ENCODE data around the gene CDC42BPB.

CDC42BPB gene, protein sequence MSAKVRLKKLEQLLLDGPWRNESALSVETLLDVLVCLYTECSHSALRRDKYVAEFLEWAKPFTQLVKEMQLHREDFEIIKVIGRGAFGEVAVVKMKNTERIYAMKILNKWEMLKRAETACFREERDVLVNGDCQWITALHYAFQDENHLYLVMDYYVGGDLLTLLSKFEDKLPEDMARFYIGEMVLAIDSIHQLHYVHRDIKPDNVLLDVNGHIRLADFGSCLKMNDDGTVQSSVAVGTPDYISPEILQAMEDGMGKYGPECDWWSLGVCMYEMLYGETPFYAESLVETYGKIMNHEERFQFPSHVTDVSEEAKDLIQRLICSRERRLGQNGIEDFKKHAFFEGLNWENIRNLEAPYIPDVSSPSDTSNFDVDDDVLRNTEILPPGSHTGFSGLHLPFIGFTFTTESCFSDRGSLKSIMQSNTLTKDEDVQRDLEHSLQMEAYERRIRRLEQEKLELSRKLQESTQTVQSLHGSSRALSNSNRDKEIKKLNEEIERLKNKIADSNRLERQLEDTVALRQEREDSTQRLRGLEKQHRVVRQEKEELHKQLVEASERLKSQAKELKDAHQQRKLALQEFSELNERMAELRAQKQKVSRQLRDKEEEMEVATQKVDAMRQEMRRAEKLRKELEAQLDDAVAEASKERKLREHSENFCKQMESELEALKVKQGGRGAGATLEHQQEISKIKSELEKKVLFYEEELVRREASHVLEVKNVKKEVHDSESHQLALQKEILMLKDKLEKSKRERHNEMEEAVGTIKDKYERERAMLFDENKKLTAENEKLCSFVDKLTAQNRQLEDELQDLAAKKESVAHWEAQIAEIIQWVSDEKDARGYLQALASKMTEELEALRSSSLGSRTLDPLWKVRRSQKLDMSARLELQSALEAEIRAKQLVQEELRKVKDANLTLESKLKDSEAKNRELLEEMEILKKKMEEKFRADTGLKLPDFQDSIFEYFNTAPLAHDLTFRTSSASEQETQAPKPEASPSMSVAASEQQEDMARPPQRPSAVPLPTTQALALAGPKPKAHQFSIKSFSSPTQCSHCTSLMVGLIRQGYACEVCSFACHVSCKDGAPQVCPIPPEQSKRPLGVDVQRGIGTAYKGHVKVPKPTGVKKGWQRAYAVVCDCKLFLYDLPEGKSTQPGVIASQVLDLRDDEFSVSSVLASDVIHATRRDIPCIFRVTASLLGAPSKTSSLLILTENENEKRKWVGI (N-terminal part only)

DNA sequence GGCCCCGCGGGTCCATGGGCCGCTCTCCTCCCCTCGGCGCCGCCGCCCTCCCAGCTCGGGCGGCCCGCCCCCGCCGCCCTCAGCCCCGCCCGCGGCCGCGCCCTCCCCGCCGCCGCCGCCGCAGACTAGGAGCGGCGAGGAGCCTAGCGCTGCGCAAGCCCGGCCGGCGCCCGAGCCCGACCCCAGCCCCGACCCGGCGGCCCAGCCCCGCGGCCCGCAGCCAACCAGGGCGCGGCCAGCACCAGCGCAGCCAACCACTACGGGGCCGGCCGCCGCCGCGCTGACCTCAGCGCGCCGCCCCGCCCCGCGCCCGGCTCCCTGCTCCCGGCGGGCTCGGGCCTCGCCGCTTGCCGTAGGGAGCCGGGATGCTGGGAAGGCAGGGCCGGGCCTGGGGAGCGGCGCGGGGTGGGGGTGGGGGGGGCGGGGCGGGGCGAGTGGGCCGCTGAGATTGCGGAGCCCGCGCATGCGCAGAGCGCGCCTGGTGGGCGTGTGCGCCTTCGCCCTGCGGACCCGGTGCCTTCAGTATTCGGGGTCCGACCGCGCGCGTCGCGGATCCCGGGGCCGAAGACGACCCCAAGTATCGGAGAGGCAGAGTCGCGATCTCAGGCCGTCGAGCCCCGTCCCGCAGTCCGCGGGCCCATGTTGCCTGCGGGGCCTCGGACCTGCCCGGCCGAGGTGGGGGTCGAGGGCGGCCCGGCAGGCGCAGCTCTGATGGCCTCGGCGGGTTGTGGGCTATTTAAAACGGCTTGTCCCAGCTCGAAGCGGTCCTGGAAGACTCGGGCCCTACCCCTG, at the start of gene CDC42BPB:
CDC42BPB (minus strand) TSS at position 178 of the 792 bp plus-strand sequence. CDS start 376 bp downstream, outside the sequence.
- peak; percentile 73 for DNase-seq

DNA sequence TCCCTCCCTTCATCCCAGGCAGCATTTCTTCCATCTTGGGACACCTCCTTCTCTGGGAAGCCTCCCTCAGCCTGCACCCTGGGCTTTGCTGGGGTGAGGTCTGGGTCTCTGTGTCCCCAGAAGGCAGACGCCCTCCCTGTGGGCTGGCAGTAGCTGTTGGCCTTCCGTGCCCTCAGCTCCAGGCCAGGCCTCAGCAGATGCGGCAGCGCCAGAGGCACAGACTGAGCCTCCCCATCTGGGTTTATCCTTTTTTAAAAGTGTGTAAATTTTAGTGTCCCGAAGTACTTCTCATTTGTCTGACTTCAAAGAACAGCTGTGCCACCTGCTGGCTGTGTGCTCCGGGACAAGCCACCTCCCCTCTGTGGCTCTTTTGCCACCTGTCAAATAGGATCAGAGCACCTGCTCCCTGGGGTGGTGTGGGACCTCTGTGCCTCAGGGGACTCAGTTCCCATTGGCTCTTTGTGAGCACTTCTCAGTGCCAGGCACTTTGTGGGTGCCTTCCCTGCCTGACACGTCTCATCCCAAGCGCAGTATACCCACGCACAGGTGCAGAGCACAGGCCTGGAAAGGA, 48.3 kb upstream of the CDC42BPB start:
- DNase-seq, result no peak

DNA sequence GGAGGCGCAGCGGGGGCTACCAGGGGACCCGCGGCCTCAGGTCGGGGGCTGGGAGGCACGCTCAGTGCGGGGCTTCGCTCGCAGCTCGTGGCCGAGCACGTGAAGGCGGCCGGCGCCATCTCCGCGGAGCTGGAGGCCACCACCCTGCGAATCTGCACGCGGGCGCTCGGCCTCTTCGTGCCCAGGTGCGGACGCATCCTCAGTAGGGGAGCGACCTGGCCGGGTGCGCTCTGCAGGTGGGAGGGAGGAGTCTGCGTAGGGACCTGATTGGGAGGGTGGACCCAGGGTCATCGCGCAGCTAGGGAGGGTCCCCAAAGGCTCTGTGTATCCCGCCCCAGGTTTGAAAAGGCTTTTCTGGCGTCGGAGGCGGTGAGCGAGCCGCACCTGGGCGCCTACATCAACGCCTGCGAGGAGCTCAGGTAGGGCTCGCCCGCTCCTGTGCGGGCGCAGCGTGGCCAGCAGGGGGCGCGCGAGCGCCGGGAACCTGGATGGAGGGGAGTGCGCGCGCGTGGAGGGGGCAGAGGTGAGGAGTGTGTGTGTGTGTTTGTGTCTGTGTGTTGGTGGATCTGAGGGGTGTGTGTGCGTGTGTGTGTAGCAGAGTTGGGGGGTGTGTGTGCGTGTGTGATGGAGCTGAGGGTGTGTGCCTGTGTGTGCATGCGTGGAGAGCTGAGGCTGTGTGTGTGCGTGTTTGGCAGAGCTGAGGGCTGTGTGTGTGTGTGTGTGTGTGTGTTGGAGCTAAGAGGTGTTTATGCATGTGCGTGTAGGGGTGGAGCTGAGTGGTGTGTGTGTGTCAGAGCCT, 47.5 kb upstream of the CDC42BPB start:
- DNase-seq, result no peak

DNA sequence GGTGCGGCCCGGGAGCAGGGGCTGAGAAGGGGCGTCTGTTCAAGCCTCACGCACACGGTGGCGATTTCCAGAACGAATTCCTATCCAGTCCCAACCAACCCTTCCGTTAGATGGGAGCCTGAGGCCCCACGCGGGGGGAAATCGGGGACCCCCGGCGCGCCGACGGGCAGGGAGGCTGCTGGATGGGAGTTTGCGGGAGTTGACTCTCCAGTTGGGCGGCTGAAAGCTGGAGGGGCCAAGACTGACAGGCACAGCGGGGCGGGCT, 47.0 kb upstream of the CDC42BPB start:
- DNase-seq, result no peak

DNA sequence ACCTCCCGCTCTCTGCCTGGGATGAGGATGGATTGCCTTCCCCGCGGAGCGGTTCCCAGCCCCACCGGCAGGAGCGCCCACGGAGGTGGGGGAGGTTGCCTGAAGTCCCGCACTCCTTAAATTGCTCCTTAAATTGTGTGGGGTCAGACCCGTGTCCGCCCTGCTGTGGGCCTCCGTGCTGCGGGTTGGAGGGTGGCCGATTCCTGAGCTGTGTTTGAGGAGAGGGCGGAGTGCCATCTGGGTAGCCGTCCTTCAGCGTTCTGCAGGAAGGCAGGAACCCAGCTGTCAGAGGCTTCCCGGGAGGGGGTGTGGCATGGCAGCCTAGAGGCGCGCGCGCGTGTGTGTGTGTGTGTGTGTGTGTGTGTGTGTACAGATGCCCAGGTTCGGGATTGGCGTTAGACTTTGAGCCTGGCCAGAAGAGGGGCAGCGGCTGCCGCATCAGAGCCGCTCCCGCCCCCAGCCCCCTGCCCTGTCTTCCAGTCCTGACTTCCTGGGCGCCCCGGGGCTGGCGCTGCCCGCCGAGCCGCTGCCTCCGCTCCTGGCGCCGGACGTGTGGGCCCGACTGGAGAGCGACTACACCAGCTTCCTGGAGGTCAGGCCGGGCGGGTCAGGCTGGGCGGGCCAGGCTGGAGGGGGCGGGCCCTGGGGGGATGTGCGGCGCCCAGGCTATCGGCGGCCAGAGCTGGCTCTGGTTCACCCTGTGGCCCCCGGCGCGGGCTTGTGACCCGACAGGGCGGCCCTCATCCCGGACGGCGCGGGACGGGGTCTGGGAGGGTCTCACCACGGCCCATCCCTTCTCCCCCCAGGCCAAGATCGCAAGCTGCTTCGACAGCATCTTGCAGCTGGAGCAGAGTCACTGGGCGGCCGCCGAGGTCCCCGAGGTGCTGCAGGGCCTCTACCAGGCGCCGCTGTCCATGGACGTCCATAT, 46.4 kb upstream of the CDC42BPB start:
- DNase-seq, result no peak

DNA sequence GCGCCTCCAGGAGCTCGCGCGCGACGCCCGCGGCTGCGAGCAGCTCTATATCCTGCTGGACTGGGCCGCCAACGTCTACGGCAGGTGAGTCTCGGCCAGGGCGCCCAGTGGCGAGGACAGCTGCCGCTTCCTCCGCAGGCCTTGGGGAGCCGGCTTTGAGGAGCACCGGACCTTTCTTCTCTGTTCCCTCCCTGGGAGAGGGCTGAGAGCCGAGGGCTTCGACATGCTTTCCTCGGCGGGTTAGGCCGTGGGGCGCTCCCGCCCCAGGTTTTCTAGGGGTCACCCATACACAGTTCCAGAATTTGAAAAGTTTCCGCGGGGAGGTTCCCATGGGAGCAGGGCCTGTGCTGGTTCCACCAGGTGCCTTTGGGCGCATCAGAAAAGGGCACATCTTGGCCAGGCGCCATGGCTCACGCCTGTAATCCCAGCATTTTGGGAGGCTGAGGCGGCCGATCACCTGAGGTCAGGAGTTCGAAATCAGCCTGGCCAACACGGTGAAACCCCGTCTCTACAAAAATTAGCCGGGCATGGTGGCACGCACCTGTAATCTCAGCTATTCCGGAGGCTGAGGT, 45.4 kb upstream of the CDC42BPB start:
- no peak for DNase-seq

DNA sequence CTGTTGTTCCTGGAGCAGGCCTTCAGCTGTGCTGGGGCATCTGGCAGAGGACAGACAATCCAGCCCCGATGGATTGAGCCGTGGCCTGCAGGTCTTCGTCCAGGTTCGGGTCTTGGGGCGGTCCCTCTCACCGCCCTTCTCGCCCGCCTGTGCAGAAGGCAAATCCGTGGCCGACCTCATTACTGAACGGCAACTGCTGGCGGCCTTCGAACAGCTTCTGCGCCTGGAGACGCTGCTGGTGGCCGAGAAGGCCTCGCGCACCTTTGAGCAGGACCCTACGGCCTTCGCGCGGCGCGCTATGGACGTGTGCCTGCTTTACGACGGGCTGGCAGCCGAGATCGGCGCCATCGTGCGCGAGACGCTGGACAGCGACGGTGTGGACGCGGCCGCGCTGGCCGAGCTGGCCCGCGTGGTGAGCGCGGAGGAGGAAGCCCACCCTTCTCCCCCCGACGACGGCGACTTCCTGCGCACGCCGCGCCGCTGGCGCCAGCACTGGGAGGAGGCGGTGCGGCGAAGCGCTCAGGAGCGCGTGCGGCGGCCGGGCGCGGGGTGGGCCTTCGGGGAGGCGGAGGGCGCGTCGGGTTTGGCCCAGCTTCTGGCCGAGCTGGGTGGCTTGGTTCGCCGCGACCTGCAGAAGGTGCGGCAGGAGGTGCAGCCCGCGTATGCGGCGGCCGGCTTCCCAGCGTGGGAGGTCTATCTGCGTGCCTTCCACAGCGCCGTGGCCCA, 44.8 kb upstream of the CDC42BPB start:
- no peak for DNase-seq

DNA sequence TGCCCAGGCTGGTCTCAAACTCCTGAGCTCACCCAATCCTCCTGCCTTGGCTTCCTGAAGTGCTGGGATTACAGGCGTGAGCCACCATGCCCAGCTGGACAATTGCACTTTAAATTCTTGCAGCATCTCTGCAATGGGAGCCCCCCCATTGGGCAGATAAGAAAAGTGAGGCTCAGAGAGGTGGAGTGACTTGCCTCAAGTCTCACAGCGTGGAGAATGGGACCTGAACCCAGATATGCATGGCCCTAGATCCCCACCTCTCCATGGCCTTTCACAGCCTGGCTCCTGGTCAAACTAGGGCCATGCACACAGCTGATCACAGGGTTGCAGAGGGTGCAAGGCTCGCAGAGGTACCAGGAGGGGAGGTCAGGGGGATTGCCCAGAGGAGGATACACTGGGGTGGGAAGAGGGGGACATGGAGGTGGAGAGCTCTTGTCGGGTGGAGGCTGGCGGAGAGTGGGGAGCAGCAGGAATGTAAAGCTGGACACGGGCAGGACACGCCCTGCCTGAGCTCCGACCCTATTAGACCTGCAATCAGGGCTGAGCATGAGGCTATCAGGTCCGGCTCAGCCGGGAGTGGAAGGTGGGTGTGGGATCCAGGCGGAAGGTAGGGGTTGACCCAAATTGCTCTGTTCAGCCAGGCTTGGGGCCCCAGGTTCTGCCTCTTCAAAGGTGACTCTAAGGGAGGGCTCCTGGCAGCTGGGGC, 44.1 kb upstream of the CDC42BPB start:
- DNase-seq, result no peak

DNA sequence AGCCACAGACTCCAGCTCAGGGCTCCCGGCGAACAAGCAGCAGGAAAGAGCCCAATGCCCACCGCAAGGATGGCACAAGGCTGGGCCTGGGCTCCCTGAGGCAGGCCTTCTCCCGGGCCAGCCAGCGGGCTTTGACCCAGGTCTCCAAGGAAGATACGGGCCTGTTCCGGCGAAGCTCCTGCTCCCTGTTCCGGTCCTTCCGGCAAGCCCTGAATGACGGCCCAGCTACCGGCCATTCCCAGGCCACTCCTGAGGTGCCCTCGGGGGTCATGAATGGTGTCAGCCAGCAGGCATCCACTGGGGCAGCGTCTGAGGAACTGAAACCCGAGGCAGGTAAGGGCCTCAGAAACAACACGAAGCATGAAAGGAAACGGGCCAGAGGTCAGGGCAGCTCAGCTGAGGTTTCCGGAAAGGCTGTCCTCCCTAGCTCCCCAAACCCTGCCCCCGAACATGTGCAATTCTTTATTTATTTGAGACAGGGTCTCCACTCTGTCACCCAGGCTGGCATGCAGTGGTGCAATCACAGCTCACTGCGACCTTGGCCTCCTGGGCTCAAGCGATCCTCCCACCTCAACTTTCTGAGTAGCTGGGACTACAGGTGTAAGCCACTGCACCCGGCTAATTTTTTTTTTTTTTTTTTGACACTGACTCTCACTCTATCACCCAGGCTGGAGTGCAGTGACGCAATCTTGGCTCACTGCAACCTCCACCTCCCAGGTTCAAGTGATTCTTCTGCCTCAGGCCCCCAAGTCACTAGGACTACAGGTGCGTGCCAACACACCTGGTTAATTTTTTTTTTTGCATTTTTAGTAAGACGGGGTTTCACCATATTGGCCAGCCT, 43.2 kb upstream of the CDC42BPB start:
- no peak for DNase-seq

DNA sequence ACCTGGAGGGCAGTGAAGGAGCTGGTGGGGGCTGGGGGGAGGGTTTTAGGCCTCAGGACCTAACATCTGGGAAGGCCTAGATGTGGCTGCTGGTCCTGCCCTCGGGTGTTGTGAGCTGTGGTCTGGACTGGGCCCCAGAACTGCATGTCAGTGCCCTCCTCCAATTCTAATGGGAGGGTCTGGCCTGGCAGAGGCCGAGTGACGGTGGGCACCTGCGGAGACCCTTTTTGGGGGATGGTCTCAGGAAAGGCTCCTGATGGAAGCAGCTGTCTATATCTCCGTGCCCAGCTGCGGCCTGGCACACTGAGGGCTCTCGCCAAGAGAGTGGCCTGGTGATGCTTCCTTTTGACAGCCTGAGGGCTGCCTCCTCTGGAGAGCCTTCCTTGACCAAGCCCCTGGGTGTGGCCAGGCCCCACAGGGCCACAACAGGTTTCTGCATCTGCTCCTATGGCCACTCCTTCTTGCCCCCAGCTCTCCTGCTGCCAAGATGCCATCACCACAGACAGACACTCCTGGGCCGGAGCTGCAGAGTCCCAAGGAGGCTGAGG, 42.5 kb upstream of the CDC42BPB start:
- no peak for DNase-seq

DNA sequence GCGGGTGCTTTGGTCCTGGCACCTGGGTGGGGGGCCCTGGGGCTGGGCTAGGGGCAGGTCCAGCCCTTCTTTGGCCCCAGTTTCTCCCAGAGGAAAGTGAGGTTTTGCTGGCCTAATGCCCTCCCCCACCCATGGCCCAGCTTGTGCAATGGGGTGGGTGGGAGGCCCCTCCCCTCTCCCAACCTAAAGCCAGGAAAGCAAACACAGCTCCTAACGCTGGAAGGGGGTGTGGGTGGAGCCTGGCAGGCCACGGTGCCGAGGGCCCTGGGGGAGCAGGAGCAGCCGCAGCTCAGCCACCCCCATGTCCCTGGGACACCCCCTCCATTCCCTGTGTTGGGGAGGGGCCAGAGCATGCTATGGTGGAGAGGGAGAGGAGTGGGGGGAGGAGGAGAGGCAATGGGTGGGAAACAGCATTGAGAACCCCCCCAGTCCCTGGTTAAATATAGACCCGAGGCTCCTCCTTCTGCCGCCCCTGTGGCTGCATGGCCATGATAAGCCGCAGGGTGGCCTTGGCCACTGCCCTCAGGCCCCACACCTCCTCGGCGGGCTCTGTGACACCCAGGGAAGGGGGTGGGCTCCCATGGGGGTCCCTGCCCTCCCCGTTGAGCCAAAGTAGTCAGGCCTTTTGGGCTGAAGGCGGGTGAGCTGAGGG, 41.9 kb upstream of the CDC42BPB start:
- DNase-seq, result no peak

DNA sequence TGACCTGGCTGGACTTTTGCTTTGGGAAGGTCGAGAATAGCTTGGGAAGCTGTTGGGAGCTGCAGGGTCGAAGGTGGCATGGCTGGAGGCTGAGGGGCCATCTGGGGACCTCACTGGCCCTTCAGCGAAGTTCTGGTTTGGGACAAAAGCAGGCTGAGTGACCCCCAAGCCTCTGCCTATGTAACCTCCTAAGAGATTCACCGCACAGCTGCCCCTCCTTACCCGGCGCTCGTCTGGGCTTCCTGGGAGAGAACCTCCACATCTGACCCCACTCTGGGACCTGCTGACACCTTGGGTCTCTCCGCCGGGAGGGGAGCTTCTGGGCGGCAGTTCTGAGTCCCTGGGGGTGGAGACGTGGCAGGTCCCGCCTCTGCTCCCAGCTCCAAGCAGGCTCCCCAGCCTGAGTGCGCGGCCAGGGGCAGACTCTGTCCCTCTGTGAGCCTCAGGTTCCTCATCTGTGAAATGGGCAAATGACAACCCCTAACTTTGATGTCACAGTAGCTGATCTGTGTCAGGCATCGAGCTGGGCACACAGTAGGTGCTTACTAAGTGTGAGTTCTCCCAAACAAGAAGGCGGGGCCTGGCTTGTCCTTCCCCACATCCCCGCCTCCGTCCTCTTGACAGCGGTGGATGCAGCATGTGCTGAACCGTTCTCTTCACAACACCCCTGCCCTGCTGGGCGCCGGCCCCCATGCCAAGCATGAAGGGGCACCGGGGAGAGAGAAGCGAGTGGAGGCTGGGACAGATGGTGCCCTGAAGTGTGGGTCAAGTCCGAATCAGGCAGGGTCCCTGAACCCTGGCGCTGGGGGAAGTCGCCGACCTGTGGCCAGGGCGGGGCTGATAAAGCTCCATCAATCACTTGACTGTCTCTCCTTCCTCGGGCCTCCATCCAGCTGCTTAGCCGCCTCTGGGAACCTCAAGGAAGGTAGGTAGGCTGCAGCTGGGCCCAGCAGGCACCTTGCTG, 40.9 kb upstream of the CDC42BPB start:
- DNase-seq, result no peak

DNA sequence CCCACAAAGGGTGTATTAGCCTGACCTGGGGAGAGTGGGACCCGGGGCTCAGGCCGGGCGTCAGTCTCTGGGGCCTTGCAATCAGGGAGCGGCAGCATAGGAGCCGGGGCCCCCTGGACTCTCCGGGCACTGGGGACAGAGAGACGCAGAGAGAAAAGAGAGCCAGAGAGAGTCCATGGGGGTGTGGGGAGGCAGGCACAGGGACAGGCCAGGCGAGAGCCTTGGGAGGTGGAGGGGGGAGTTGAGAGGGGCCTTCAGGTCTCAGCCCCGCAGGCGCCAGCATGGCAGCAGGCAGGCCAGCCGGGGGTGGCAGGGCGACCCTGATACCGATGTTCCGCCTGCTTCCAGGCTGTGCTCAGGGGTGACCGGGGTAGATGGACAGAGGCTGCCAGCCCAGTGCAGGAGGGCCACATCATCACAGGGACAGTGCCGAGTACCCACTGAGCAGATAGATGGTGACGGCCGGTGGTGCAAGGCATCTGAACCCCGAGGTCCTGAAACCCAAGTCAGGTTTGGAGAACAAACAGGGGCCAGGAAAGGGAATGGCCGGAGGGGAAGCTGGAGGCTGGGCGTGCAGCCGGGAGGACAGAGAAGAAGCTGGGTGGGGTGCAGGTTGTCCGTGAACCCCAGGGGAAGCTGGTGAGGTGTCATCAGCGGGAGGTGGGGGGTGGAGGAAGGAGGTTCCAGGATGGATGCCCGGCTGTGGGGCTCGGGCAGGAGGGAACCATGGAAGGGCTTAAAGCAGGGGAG, 40.1 kb upstream of the CDC42BPB start:
- no peak for DNase-seq

DNA sequence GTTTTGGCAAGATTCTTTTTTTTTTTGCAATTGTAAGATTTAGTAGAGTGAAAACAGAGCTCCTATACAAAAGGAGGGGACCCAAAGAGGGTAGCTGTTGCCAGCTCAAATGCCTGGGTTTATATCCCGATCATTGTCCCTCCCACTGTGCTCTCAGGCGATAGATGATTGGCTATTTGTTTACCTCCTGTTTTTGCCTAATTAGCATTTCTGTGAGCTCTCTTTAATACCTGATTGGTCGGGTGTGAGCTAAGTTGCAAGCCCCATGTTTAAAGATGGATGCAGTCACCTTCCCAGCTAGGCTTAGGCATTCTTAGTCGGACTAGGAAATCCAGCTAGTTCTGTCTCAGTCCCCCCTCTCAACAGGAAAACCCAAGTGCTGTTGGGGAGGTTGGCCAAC, 39.0 kb upstream of the CDC42BPB start:
- DNase-seq, result no peak

Measured in NCI-H1417 treated with DMSO at 0.1 percent for 48 hours (cell line).